Measurements from ENCODE around the gene AMZ1. TPM values are rescaled to one million over a fixed set of nuclear protein-coding genes. Genes with fewer than 3 reads are reported as not detected.

The AMZ1 gene
- total RNA-seq, 2 donors from 2014 or later = 0.66 to 1.6 TPM

GRCh38 chr7:2720024-2720423 is 32.0 kb downstream of the AMZ1 start:
- Mint-ChIP-seq H3K4me3 (no peak overlapping the region), H3K36me3 (ENCODE audit: low read depth) (peaks cover 51% of the 10 kb centered on the region), H3K4me1 (no peaks in the 10 kb centered on the region), H3K27me3 (ENCODE audit: insufficient read depth) (no peaks in the 10 kb centered on the region), H3K27ac (no peak overlapping the region), H3K9me3 (no peaks in the 10 kb centered on the region)
- Histone ChIP-seq H3K27me3 (ENCODE audit: control insufficient read depth, insufficient read depth, low read length, poor library complexity, severe bottlenecking) (no peaks in the 10 kb centered on the region), H3K36me3 (ENCODE audit: control insufficient read depth, insufficient read depth, low read length) (peaks cover 17% of the 10 kb centered on the region), H3K9ac (ENCODE audit: extremely low read depth, low read length, poor library complexity, severe bottlenecking) (no peak overlapping the region), H3K27ac (ENCODE audit: low read depth, low read length) (no peak overlapping the region), H3K4me1 (ENCODE audit: control insufficient read depth, insufficient read depth, low read length) (no peaks in the 10 kb centered on the region), H3K9me3 (ENCODE audit: control insufficient read depth, low read length) (no peaks in the 10 kb centered on the region), H3K4me3 (ENCODE audit: low read length) (no peak overlapping the region)
- DNase-seq = no peak
- 93 to 95% methylated on average over 16 of the region's 16 CpGs for WGBS, 2 experiments (ENCODE audit: insufficient coverage in 1 of 2, insufficient read length in 1 of 2)
- no peak for TF ChIP-seq CTCF (conservative IDR thresholded peaks at IDR 0.05)

GRCh38 chr7:2721842-2722241 is 33.8 kb downstream of the AMZ1 start:
- peak; percentile 35 for DNase-seq
- H3K9ac ChIP-seq (ENCODE audit: extremely low read depth, low read length, poor library complexity, severe bottlenecking) = no peak overlapping the region
- Mint-ChIP-seq H3K4me3 (no peak overlapping the region), H3K27me3 (ENCODE audit: insufficient read depth) (no peaks in the 10 kb centered on the region), H3K4me1 (no peaks in the 10 kb centered on the region), H3K27ac (no peak overlapping the region), H3K36me3 (ENCODE audit: low read depth) (peaks cover 50% of the 10 kb centered on the region), H3K9me3 (no peaks in the 10 kb centered on the region)
- WGBS, 2 experiments (ENCODE audit: insufficient coverage in 1 of 2, insufficient read length in 1 of 2) = 96 to 97% methylated on average over 18 to 19 of the region's 19 CpGs
- no peak overlapping the region for H3K4me3 ChIP-seq (ENCODE audit: low read length)
- H3K27me3 ChIP-seq (ENCODE audit: control insufficient read depth, insufficient read depth, low read length, poor library complexity, severe bottlenecking) = no peaks in the 10 kb centered on the region
- H3K36me3 ChIP-seq (ENCODE audit: control insufficient read depth, insufficient read depth, low read length) = peaks cover 28% of the 10 kb centered on the region
- H3K27ac ChIP-seq (ENCODE audit: low read depth, low read length) = no peak overlapping the region
- no peaks in the 10 kb centered on the region for H3K9me3 ChIP-seq (ENCODE audit: control insufficient read depth, low read length)
- TF ChIP-seq CTCF (conservative IDR thresholded peaks at IDR 0.05) = no peak
- H3K4me1 ChIP-seq (ENCODE audit: control insufficient read depth, insufficient read depth, low read length) = no peaks in the 10 kb centered on the region

- Mint-ChIP-seq H3K27ac (no peak overlapping the region), H3K9me3 (no peaks in the 10 kb centered on the region), H3K27me3 (ENCODE audit: insufficient read depth) (no peaks in the 10 kb centered on the region), H3K4me1 (no peaks in the 10 kb centered on the region), H3K4me3 (no peak overlapping the region), H3K36me3 (ENCODE audit: low read depth) (peaks cover 49% of the 10 kb centered on the region)
- 89 to 93% methylated on average over 3 to 4 of the region's 4 CpGs for WGBS, 2 experiments (ENCODE audit: insufficient coverage in 1 of 2, insufficient read length in 1 of 2)
- no peak overlapping the region for H3K9ac ChIP-seq (ENCODE audit: extremely low read depth, low read length, poor library complexity, severe bottlenecking)
- no peak for DNase-seq
- no peaks in the 10 kb centered on the region for H3K27me3 ChIP-seq (ENCODE audit: control insufficient read depth, insufficient read depth, low read length, poor library complexity, severe bottlenecking)
- peaks cover 29% of the 10 kb centered on the region for H3K36me3 ChIP-seq (ENCODE audit: control insufficient read depth, insufficient read depth, low read length)
- no peak for TF ChIP-seq CTCF (conservative IDR thresholded peaks at IDR 0.05)
- no peak overlapping the region for H3K4me3 ChIP-seq (ENCODE audit: low read length)
- H3K27ac ChIP-seq (ENCODE audit: low read depth, low read length) = no peak overlapping the region
- H3K9me3 ChIP-seq (ENCODE audit: control insufficient read depth, low read length) = no peaks in the 10 kb centered on the region
- H3K4me1 ChIP-seq (ENCODE audit: control insufficient read depth, insufficient read depth, low read length) = no peaks in the 10 kb centered on the region
These were observed 34.6 kb downstream of the AMZ1 start for GRCh38 chr7:2722591-2722990.

Measured in endodermal cell (in vitro differentiated cells).